Measurements from ENCODE around the gene TMTC1.
"Not testable (repeated sequence)": the region's sequence is repeated elsewhere in the genome, so short reads cannot be mapped to it uniquely, and the experiment has no call there.

The TMTC1 gene

DNA sequence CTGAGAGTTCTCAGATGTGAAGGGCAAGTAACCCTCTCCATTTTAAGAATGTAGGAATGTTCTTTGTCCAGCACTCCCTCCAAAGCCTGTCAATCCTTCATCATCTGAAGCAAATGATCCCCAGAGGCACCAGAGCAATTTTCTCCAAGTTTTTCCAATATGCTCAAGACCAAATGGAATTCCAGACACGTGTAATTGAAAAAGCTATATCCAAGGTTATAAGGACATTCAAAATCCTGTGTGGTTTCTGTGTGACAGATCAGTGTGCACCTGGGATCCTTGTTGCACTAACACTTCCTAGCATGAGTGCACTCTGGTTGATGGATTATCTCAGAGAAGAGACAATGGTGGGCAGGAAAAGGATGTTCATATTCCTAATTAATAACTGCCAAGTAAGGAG is 220.7 kb downstream of the TMTC1 start:
- no peak for DNase-seq

DNA sequence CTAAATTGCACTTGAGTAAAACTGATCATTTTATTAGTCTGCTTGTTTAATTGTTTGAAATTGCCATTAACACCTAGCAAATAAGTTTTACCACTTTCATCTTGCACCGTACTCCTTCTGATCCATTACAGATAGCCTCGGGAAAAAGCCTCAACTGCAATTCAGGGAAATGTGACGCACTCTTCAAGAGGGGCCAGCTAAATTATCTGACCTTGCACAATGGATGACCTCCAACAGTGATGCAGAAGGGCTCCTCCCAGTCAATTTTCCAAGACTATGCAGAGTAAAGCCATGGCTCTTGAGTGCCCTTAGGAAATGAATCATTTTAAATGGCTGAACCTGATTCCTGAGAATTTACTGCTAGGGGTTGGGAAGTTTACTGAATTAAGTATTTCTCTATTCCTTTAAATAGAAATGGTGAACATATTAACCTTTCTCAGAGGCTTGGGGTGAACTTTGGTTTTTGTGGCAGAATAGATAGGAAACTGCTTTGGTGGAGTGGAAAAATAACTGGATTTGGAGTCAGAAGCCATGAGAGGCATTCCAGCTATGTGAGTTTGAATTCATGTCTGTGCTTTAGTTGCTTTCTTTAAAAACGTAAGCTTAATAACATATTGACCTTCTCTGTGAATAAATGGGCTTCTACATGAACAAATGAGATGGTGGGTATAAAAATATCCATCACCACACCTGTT is 221.5 kb downstream of the TMTC1 start:
- no peak for DNase-seq

DNA sequence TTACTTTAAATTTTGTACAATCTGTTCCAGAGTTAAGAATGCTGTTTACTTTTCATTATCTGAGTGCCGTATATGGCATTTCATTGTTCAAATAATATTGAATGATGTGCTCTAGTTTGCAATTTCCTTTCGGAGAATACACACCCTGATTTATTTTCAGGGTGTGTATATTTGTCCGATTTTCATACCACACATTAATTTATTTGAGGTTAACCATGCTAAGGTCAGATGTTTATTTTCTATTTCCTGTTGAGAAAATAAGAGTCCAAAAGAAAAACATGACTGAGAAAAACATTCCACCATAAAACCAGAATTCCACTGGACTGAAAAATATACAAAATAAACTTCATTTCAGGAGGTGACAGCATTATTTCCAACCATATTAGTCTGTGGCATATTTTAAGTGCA is 222.1 kb downstream of the TMTC1 start:
- DNase-seq: no peak

DNA sequence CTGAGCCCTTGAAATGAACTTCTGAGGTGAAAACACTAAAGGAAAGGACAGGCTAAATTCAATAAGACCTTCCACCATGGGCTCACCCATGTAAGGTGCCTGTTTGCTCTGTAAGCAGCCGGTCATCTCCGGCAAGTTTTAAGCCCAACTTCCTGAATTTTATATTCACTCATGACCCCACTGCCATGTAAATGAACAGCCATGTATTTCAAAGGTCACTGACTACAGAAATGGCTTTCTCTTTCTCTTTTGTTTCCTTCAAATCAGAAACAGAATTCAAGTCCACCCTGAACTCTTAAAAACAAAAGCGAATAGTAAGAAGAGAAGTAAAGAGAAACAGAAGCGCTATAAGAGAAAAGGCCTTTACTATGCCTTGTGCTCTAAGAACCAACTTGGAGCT is 224.5 kb downstream of the TMTC1 start:
- no peak for DNase-seq

DNA sequence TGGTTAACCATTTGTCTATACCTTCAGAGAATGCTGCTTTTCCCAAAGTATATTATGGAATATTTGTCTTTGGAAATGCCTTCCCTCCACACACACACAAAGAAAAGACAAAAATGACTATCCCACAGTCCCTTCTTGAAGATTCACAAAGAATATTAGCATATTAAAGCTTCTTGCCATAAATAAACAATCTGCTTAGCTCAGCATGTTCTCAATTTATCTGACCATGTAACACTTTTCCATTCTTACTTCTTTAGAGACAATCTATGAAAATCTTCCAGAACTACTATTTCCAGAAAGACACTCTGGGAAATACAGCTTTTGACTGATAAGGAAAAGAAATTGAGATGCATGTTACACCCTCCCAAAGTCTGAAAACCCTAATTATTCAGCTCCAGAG is 227.4 kb downstream of the TMTC1 start:
- no peak for DNase-seq

DNA sequence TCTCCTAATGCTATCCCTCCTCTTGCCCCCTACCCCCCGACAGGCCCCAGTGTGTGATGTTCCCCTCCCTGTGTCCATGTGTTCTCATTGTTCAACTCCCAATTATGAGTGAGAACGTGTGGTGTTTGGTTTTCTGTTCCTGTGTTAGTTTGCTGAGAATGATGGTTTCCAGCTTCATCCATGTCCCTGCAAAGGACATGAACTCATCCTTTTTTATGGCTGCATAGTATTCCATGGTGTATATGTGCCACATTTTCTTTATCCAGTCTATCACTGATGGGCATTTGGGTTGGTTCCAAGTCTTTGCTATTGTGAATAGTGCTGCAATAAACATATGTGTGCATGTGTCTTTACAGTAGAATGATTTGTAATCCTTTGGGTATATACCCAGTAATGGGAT is 228.3 kb downstream of the TMTC1 start:
- DNase-seq: not testable (repeated sequence)

DNA sequence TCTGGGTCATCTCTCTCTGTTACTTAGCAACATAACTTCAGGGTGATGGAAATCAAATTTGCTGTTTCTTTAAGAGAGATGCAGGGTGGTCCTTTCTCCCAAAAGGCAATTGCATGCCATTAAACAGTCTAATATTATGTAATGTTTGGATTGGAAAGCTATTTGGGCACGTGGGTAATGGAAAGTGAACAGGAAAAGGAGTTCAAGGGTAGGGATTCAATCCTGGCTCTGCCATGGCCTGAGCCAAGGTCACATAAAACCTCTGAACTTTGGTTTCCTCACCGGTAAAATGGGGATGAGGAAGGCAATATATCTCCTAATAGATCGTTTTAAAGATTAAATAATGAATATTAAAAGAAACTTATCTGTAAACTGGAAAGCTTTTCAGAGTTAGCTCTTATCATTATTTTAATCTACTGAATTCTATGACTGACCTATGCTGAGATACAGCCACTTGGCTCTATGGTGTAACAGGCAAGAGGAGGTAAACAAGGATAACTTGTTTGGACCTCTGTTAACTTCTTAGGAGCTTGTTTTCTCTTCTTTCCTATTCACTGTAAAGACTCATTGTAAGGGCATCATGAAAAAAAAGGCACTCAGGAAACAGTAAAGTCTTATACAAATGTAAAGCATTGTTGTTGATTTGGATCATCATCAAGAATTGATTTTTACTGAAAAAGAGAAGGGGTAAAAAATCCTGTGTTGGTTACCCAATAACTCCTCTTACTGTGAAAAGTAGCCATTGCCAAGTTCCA is 230.6 kb downstream of the TMTC1 start:
- DNase-seq: no peak

DNA sequence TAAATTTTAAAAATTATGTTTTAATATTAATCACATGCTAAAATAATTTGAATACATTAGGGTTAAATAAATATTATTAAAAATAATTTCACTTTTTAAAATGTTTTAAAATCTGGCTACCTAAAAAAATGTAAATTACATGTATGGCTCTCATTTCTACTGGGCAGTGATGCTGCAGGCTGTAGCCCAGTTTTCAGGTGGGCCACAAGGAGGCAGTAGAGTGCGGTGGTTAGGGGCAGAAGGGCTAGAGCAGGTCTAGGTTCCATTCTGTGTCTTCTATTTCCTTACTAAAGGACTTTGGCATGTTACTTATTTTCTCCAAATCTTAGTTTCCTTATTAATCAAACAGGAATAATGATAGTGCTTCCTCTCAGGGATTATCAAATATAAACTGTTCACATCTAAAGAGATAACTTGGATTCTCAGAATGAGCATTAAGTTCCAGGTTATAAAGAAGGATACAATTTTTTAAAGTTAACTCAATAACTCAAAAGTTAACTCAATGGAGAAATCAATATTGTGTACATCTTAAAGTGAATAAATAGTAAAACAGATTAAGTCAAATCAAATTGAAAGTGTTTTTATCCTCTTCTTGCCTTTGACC is 231.3 kb downstream of the TMTC1 start:
- peak; percentile 59 for DNase-seq

DNA sequence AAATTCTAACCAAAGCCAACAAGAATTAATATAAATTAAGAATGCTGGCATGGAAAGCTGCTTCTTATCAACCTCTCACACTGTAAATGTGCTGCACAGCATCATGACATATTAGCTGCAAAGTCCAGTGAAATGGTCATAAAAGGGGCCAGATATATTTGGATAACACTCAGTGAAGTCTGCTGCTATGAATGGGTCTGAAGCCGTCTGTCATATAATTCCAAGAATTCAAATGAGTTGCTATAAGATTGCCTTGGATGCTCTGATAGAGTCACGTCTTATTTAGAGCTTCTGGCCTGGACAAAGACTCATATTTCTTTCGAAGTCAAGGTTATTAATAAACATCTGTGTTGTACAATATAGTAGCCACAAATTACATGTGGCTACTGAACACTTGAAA is 231.9 kb downstream of the TMTC1 start:
- DNase-seq: no peak

DNA sequence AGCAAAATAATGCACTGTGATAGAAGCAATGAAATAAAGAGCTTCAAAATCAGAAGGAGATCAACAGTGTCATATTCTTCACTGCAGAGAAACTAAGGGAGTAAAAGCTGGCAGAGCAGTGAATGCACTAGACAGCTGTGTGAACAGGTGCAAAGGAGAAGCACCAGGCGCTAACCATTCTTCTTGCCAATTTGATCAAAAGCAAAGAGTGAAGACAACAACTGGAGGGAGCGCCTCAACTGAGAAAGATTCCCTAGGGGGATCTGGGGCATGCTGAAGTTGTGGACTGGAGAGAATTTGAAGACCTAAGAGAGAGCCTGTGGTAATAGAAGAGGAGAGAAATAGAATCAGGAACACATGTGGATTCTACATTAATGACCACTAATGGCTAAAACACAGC is 235.9 kb downstream of the TMTC1 start:
- no peak for DNase-seq

DNA sequence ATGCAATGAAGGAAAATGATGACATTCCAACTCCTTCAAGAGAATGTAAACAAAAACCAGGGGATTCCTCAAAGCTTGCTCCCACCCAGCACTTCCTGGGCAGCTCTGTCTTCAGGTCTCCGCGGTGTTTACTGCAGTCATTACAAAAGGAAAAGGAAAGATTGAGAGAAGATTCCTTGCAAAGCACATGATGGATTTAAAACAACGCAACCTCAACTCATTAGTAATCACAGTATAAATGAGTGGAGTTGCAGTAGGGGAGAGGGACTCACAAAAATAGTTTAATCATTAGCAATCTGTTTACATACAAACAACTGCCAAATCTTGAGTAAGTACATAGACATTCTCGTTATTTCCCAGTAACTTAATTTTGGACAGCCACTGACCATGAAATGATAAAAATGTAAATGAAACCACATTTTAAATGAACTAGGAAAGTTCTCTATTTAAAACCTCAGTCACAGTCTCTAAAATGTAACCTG is 236.6 kb downstream of the TMTC1 start:
- DNase-seq: no peak

DNA sequence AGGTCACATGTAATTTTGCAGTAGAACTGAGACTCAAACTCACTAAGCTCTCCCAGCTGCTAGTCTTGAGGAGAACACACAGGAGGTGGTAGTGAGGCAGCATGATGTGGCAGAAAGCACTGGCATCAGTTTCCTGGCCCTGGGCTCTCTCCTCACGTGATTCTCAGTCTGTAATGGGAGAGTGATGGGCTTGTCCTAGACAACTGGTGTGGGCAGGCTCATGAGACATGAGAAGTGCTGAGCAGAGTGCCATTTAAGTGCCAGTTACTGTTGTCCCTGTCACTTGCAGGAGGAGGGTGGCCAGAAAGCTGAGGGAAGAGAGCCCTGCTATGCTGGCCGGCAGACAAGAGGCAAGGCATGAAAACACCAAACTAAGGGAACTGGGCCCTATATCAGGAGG is 237.7 kb downstream of the TMTC1 start:
- no peak for DNase-seq

DNA sequence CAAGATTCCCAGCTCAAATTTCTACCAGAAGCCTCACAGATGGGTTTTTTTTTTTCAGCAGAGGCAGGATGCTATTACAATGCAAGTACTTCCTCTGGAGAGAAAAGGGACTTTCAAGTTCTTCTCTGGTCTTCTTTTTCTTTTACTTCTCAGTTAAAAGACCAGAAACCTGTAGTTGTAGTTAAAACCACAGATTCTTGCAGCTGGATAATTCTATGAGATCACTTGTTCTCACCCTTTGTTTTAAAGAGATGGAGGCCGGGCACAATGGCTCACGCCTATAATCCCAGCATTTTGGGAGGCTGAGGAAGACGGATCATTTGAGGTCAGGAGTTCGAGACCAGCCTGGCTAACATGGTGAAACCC is 238.7 kb downstream of the TMTC1 start:
- DNase-seq: no peak

DNA sequence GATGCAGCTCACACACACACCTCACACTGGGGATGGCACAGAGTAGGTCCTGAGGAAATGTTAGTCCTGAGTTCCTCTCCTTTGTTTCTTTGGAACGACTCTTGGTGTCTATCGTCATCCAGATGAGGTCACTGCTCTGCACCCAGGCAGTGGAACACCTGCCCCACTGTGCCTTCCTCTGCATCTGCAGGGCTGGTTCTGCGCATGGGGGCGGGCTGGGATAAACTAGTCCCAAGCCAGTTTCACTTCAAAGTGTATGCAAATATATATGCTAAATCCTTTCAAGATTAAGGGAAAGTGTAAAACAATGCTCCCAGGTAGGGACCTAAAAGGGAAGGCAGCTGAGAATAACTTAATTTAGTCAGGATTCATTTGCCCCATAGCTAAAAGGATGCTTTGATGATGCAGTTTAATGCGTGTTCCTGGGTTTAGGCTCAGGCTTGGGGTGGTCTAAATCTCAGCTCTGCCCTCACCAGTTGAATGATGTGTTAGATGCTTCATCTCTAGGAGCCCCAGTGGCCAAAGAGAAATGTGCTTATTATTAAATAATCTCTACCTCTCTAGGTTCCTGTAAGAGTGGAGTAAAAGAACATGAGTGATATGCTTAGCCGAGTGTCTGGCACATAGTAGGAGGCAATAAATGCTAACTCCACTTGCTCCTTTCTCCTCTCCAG is 239.2 kb downstream of the TMTC1 start:
- DNase-seq: no peak

DNA sequence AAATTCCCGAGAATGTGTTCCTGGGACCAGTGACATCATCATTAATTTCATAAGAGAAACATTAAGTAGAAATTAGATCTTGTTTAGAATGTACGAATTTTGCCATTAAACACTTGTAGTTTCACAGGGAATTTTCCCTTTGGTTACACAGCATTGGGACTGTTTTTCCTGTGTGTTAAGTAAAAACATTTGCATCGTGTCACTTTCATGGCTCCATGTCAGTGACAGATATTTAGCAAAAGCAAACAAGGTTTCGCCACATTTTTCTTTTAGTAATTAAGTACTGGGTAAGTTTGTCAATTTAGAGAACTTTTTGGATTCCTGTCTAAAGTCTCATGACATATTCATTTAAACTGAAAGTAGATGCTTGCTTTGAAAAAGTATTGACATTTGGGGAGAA is 240.7 kb downstream of the TMTC1 start:
- DNase-seq: no peak

DNA sequence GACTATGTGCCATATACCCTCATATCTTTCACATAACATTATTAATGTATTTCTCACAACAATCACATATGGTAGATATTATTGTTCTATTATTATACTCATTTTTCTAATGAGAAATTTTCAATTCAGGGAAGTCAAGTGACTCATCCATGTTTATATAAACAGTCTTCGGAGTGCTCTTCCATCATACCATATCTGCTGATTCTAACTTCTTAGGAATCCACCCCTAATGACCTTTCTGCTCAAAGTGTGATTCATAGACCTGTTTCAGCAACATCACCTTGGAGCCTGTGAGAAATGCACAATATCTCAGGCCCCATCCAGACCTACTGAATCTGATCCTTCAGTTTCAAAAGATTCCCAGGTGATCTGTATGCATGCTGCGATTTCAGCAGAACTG is 246.4 kb downstream of the TMTC1 start:
- DNase-seq: no peak

DNA sequence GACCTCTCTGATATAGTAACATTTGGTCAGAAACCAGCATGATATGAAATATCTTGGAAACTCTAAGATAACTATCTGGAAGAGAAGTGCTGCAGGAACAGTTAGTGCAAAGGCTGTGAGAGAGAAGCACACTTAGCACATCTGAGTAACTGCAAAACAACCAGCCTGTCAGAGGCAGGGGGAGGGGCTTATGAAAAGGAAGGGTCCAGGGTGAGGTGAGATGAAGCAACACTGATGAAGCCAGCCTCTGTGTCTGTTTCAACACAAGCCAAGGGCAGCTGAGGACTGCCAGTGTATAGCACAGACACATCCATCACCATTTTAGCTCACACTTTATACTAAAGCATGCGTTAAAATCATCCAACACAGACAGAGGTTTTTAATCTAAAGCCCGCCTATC is 248.8 kb downstream of the TMTC1 start:
- no peak for DNase-seq

DNA sequence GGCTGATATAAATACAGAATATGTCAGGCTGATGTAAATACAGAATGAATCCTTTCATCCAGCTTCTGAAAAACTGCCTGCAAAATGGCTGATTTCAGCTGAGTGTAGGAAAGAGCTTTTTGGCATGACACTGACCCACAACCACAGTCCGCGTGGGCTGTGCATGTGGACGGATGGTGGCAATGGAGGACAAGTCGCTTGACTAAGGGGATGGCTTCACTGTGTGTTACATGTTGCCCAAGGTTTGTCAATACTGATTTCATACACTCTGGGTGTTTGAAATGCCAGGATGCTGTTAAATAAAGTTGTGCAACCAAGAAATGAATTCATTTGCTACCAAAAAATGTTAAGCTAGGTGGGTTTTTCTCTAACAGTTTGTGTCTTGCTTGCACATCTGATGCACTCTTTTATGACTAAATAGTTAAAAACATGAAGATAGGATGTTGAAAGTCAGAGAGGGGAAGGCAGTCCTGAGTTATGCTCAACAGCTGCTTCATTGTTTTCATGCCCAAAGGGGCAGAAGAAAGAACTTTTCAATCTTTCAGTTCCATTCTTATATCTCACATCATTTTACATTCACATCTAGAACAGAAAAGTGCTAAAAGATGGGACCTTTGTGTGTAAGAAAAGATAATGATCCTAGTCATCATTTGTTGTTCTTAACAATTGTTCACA is 249.8 kb downstream of the TMTC1 start:
- no peak for DNase-seq

DNA sequence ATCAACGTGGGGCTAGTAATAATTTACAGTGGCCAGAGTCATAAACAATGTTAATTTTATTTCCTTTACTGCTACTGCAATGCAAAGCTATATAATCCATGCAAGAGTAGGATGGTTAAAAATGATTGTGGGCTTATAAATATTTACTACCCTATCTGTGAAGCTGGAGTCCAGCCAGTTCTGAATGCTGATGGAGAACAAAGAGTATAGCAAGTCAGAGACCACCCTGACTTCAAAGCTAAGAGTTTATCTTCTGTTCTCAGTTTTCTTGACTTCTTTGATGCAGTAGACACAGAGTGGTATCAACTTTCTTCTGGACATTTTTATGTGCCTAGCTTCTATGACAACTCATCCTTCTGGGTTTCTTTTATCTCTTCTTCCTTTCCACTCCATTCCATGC is 252.3 kb downstream of the TMTC1 start:
- no peak for DNase-seq

DNA sequence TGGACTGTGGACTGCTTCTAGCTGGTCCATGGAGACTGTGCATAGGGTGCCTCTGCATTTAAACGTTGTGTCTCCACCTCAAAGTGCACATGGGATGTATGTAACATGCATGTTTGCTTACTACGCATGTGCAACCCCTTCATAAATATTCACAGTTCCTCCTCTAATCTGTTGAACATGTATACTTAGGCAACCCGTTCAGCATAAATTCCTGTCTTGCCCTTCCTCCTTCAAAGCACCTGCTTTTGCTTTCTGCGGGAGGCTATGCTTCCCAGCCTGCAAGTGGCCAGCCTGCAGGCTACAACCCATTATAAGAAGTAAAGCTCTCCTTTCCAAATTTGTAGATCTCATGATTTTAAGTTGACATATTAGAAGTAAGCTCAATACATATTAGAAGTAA is 253.3 kb downstream of the TMTC1 start:
- DNase-seq: no peak

DNA sequence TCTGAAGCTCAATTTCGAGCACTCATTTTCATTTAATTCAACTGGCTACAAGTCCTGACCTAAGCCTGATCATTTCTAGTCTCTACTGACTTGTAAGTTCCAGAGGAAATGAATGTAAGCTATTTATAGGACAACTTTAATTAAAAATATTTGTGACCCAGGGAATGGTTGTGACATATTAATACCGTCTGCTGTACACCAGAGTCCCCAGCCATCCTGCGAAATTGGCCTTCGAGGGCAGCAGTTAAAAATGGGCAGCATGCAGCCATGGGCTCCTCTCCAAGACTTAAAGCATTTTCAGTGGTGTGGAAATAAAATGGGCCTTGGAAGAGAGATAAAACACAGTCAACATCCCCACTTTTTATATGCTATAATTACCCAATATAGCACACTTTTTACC is 255.6 kb downstream of the TMTC1 start:
- no peak for DNase-seq

DNA sequence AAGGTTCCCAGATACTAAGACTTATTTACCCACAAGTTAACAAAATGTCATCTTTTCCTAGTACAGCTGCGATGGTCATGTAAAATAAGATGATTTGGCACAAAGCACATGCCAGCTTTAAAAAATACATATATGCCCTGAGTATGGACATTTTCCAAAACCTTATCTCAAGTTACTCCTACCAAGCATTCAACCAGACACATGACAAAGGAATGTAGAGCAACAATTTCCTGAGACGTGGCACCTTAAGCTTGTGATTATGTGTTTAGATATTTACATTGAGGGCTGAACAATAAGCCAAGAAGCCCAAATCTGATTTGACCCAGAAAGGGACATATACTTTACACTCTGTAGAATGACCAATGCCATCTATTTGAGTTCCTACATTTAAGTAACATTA is 261.8 kb downstream of the TMTC1 start:
- DNase-seq: no peak

DNA sequence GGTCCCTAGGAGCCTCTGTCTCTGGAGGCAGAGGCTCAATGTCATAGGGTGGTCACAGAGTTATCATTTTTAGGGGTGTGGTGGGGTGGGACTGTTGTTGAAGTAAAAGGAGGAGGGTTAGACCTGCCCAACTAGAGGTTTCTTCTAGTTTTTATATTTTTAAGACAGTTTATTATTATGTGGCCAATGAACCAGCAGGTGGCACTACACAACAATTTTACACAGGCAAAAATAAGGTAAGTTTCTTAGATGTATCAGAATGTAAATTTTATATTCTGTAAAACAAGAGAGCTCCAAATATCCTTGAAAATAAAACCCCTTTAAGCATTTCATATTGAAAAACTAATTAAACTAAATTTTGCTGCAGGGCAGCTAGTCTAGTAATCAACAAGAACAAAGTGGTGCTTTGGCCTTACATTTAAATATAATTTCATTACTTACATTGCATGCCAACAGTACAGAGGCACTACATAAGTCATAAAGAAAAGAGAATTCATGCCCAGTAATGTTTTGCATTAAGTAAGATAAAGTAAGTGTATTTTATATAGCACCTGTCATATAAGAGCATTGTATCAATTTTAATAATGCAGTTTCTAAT is 264.1 kb downstream of the TMTC1 start:
- DNase-seq: no peak

All from stimulated activated CD4-positive, alpha-beta T cell treated with anti-CD3 and anti-CD28 coated beads, Interleukin-1b, Interleukin-23, amount 100 ng/mL, for 48 hours (primary cell).